Measurements from ENCODE around the gene PHOX2A.
"Not testable (repeated sequence)": the region's sequence is repeated elsewhere in the genome, so short reads cannot be mapped to it uniquely, and the experiment has no call there.

Gene PHOX2A

DNA sequence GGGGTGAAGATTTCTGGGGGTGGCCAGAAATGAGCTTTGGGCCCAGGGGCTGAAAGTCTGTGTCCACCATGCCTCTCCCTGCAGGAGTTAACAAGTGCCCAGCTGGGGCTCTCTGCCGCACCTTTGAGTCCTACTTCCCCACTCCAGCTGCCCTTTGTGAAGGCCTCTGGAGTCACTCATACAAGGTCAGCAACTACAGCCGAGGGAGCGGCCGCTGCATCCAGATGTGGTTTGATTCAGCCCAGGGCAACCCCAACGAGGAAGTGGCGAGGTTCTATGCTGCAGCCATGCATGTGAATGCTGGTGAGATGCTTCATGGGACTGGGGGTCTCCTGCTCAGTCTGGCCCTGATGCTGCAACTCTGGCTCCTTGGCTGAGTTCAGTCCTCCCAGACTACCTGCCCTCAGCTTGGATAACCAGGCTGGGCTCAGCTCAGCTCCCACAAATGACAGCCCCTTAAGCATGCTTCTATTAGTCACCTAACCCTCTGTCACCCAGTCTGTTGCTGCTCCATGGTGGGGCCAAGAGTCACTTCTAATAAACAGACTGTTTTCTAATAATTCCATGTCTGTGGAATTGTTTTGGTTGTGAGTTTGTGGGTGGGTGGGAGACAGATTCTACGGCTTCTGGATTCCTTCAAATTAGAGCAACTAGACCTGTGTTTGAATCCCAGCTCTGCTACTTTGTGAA lies 22.4 kb downstream of the PHOX2A start:
- no peak for DNase-seq

- DNase-seq = no peak
These were observed 23.1 kb downstream of the PHOX2A start for GRCh38 chr11:72220696-72221363.

- no peak for DNase-seq
These were observed 25.7 kb downstream of the PHOX2A start for GRCh38 chr11:72218251-72218745.

- DNase-seq = no peak
These were observed 26.1 kb downstream of the PHOX2A start for GRCh38 chr11:72217841-72218240.

GRCh38 chr11:72216638-72217037 lies 27.3 kb downstream of the PHOX2A start, which contains the start of gene FOLR2:
FOLR2 (plus strand) TSS chr11:72216794; CDS start chr11:72218585, 1,791 bp downstream.
- no peak for DNase-seq

GRCh38 chr11:72209101-72209500 lies 34.9 kb downstream of the PHOX2A start:
- DNase-seq = no peak

- DNase-seq = no peak
These were observed 35.7 kb downstream of the PHOX2A start for GRCh38 chr11:72208281-72208680.

GRCh38 chr11:72206794-72207193 lies 37.2 kb downstream of the PHOX2A start:
- not testable (repeated sequence) for DNase-seq

DNA sequence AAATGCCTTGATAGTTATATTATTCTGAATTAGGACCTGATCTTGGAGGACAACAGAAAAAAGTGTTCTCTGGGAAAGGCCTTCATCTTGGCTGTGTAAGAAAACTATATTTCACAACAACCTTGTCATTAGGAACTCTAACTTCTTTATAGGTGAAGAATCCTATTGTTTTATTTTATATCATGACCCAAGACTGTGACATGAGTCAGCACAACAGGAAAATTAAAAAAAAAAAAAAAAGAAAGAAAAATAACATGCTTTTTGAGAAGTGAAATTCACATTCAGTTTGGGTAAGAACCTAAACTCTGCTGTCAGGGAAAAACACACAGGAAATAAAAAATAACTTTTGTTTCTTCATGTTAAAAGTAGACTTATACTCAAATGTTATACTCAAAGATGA lies 39.1 kb downstream of the PHOX2A start:
- DNase-seq = no peak

- DNase-seq = no peak
These were observed 40.8 kb downstream of the PHOX2A start for GRCh38 chr11:72203163-72203562.

DNA sequence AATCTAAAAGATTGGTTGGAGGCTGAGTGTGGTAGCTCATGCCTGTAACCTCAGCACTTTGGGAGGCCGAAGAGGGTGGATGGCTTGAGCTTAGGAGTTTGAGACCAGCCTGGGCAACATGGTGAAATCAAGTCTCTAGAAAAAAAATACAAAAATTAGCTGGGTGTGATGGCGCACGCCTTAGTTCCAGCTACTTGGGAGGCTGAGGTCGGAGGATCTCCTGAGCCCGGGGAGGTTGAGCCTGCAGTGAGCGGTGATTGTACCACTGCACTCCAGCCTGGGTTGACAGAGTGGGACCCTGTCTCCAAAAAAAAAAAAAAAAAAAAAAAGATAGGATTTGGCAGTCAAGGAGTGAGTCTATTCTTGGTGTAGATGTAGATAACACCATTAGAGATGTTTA lies 41.4 kb downstream of the PHOX2A start:
- no peak for DNase-seq

GRCh38 chr11:72201445-72201844 lies 42.5 kb downstream of the PHOX2A start:
- not testable (repeated sequence) for DNase-seq

- DNase-seq = no peak
These were observed 48.3 kb downstream of the PHOX2A start for GRCh38 chr11:72195518-72196270.

DNA sequence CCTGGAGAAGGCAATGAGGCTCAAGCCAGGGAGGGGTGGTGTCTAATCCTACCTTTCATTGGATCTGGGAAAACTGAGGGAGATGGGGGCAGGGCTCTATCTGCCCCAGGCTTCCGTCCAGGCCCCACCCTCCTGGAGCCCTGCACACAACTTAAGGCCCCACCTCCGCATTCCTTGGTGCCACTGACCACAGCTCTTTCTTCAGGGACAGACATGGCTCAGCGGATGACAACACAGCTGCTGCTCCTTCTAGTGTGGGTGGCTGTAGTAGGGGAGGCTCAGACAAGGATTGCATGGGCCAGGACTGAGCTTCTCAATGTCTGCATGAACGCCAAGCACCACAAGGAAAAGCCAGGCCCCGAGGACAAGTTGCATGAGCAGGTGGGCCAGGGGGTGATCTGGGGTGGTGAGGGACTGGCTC lies 52.0 kb downstream of the PHOX2A start, which contains the start of gene FOLR1:
Gene FOLR1, plus strand, starts transcription at position 180 of the 421 bp plus-strand sequence. Its CDS starts 34 bp downstream, at position 214.
- DNase-seq = no peak

- no peak for DNase-seq
These were observed 53.3 kb downstream of the PHOX2A start for GRCh38 chr11:72190631-72191071.

DNA sequence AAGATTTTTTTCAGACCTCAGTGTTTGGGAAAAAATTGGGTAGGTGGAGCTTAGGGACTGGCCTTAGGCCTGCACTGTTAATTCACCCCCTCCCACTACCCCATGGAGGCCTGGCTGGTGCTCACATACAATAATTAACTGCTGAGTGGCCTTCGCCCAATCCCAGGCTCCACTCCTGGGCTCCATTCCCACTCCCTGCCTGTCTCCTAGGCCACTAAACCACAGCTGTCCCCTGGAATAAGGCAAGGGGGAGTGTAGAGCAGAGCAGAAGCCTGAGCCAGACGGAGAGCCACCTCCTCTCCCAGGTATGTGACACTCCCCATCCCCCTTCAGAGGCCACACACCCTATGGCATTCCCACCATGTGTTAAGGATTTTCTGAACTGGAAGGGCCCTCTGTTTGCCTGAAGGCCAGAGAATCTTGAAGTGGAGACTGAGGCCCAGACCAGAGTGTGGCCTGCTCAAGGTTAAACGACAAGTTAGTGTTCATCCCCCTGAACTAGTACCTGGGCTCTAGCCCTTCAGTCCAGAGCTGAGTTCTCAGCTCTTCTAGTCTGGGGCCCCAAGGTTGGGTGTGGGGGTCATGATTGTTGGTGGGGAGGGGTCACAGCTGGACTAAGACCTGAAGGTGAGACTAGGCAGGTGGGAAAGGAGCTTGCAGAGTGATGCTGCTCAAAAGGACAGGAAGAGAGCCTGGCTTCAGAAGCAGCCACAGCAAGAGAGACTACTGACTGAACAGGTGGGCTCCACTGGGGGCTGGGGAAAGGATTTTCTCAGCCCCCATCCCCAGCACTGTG lies 54.3 kb downstream of the PHOX2A start:
- no peak for DNase-seq

Measured in CD4-positive, alpha-beta T cell treated with Interleukin-17A for 4 hours (primary cell).